GM21447 (cell line): ENCODE measurements around the gene PHTF2.
"Not testable (repeated sequence)": the region's sequence is repeated elsewhere in the genome, so short reads cannot be mapped to it uniquely, and the experiment has no call there.

Source experiments
- ATAC-seq: cut with Tn5 transposase; IDR thresholded peaks from one replicate; pipeline ENCODE4 v1.9.1; 2021; ENCODE audit not compliant: unreplicated experiment

The PHTF2 gene

DNA sequence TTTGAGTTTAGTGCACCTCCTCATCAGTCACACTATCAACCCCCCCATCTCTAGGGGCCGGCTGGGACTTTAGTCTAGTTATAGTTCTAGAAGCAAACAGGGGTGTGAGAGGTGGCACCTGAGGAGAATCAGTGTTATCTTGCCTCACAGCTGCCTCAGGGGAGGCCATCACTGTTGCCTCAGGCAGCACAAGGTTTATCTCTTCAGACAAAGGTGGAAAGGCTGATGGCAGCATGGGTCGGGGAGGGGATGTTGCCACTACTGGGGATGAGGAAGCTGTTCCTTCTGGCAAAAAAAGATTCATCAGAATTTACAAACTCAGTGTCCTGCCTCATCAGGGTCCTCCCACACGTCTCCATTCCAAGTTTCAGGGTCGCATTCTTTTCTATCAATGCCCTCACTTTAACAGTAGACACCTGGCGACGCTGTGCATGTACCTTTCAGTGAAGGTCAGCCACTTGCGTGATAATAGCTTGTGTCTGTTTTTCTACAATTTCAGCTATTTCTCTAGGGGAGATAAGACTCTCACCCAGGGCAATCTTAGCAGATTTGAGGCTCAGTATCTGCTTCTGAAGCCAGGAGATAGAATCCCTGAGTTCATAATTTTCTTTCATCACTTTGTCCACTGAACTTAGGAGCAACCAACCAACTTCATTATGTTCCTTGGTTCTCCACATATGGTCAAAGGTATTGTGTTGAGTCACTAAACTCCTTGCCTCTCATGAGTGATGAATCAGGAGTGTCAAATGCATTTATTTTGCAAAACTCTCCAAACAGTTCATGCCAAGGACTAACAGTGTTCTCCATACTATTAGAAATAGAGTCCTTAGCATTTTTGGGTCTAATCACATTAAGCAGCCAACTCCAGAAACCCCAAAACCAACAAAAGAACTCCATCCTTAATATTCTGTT, 75.1 kb downstream of the PHTF2 start:
- ATAC-seq = not testable (repeated sequence)

DNA sequence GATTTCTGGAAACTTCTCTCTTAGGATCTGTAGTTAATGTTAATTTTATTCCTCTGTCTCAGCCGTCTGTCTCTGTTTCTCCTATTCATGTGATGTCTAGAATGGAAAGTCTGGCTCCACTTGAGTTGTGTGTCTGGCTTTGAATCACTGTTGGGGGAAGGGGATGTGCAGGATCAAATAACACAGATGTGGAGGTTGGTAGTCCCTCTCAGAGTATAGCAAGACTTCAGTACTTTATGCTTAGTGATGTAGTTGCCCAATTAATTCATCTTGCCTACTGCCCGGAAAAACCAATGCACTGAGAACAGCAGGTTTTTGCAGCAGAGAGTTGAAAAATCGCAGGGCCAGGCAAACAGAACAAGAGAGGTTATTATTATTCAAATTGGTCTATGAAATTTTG, 79.2 kb downstream of the PHTF2 start:
- no peak for ATAC-seq

DNA sequence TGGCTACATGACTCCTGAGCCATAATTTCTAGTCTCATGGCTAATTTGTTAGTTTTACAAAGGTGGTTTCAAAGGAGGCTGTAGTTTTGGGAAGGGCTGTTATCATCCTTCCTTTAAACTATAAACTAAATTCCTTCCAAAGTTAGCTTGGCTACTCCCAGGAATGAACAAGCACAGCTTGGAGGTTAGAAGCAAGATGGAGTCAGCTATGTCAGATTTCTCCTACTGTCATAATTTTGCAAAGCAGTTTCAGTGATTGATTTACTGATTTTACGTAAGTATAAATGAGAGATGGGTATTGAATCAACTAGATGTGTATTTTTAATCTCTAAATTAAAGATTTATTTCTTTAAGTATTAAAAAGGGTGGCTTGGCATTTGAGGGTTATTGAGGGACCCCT, 79.9 kb downstream of the PHTF2 start:
- ATAC-seq = no peak

DNA sequence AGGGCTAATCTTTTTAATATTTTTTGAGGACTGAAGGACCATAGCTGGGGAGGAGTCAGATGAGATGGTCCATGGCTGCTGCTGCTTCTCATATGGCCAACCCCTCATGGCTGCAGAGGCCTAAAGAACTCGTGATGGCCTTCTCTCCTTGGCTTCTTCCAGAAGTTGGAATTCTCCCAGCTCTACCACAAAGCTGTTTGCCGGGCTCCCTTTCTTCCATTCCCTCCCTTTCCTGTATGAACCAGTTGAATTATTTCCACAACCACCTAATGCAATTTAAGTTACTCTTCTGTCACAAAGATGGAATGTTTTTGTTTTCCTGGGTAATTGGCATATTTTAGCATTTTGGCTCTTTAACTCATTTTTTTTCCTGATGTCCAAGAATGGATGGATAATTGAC, 80.7 kb downstream of the PHTF2 start:
- no peak for ATAC-seq

DNA sequence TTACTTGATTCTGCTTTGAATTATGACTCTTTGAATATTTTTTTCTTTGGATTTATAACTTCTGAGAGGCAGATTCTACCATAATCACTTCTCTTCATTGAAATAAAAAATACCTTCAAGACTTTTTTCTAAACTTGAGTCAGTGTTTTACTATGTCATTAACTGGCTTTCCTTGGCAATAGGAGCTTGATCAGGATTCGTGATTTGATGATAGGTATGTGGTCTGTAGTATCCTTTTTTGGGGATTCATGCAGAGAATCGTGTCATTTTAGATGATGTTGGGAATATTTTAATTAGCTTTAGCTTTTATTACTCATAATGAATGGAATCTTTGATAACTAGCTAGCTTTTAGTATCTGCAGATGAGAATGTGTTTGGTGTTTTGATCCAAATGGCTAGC, 83.3 kb downstream of the PHTF2 start:
- ATAC-seq = no peak

DNA sequence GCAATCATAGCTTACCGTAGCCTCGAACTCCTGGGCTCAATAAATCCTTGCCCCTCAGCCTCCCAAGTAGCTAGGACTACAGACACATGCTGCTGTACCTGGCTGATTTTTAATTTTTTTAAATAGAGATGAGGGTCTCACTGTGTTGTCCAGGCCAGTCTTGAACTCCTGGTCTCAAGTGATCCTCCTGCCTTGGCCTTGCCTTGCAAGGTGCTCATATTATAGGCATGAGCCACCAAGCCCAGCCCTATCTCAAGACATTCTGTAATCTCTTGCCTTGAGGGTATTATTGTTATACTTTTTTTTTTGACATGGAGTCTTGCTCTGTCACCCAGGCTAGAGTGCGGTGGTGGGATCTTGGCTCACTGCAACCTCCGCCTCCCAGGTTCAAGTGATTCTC, 86.6 kb downstream of the PHTF2 start:
- no peak for ATAC-seq

DNA sequence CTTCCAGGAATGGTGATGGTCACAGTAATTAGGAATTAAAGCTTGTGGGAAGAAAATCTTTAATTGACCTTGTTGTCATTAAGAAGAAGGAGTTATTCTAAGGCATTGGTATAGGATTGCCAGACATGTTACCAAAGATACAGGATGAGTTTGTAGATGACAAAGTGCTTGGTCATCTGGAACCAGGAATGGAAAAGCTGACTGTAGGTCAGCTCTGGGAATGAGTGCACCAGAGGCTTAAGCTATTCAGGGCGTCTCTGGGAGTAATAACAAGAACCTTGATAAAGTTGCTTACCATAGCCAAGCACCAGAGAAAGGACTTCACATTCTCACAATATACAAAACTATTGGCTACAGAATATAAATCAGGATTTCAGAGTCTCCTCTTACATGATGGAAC, 89.0 kb downstream of the PHTF2 start:
- ATAC-seq = no peak

DNA sequence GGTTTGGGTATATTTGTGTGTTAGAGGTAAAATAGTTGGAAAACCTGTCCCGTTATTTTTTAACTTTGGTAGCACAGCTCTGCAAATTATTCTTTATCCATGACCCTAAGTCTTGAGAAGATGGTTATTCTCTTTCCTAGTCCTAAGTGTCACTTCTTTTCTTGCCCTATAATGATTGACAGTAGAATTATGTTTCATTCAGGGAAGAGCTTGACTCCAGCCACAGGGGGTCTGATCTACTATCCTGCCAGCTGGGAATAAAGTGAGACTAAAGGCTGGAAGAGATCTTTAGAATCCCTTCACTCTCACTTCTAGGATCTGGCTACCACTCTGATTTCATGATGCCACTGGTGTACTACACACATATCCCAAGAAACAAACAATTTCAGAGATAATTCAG, 90.4 kb downstream of the PHTF2 start:
- ATAC-seq = no peak

DNA sequence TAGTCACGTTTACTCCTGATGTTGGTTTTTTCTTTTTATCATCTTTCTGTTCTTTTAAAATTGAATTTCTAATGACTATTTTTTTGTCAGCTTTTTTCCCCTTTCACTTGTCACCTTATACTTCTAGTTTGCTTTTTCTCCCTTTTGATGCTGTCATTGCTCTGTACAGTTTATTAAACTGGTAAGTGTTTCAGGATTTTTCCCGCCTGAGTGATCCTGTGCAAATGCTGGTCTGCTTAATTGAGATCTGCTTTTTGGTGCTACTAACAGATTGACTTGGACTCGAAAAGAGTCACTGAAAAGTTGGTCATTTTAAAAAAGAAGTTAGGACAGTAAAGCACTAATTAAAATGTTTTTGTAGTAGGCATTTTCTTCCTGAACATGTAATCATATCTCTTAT, 95.2 kb downstream of the PHTF2 start:
- ATAC-seq = no peak

DNA sequence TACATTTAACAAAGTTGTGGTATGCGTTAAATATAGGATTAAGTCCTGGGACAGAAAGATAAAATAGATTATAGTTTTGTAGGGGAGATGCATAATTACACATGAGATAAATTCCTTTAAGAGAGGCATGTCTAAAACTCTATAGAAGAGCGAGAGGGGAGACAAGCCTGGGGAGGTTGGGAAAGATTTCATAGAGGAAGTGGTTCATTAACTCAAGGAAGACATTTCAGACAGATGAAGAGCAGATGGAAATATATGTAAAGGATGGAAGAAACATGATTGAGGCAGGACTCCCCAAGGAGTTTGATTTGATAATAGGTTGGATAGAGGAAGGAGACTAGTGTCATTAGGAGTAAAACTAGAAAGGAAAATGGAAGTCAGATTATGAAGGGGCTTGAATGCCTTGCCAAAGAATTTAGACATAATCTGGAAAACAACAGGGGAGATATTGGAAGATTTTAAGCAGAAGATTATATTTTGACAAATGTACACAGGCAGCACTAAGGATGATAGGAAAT, 96.1 kb downstream of the PHTF2 start:
- no peak for ATAC-seq

DNA sequence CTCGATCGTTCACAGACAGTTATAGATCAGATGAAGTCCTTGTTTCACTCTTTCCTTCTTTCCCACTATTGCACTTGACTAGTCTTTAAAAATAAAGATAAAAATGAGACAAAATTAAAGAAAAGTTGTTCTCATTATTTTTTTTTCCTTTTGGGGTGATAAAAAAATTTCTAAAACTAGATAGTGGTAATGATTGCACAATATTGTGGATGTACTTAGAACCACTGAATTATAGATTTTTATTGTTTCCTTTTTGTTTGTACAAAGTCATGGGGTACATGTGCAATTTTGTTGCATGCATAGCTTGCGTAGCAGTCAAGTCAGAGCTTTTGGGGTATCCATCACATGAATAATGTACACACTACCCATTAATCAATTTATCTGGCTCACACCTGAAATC, 97.3 kb downstream of the PHTF2 start:
- ATAC-seq = no peak

DNA sequence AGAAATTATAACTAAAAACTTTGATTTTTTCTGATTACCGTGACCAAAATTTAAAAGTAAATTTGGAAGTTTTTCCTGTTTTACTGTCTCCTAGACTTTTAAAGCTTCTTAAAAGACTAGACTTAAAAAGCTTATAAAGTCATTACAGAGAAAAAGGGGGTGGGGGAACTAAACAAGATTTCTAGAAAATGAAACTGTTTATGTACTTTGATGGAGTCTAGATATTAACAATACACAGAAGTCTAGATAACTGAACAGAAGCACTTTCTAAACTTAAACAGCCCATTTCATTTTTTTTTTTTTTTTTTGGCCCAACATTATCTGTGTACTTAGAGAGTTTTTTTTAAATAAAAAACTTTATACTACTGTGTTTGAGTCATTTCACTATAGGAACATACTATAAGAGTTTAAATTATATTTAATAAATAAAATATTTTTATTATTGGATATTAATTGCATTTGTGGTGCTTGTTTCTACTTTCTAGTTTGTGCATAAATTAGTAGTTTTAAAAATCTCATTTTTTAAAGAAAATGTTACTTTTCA, 98.5 kb downstream of the PHTF2 start:
- ATAC-seq = no peak

DNA sequence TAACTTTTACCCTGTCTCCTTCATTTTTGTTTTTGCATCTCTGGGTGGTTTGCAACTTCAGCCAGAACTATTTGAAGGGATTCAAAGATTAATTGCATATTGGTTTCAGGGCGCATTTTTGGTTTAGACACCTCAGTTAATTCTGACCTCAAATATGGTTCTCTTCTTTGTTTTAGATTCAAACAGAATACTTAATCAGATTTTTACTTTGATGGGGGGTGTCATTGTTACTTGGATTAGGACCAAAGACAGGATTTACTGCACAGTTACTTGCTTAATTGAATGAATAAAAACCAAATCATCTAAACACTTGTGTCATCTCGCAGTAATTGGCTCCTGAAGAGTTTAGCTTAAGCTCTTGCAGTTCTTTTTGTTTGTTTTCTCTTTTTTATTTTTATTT, 100.9 kb downstream of the PHTF2 start:
- ATAC-seq = no peak

DNA sequence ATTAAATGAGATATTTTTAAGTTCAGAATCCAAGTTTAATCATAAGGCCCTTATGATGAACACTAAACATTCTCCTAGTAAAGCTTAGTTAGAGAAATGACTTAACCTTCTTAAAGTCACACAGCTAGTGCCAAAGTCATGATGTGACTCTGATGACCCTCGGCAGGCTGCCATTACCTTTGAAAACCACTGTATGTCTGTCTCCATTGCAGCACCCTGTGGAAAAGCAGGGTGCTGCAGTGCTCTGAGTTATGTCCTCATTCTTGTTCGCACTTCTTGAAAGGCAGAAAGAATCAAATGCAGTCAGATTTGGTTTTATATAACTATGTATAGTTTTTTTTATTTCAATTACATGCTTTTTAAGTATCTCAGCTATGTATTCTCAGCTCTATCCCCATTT, 105.0 kb downstream of the PHTF2 start:
- no peak for ATAC-seq

DNA sequence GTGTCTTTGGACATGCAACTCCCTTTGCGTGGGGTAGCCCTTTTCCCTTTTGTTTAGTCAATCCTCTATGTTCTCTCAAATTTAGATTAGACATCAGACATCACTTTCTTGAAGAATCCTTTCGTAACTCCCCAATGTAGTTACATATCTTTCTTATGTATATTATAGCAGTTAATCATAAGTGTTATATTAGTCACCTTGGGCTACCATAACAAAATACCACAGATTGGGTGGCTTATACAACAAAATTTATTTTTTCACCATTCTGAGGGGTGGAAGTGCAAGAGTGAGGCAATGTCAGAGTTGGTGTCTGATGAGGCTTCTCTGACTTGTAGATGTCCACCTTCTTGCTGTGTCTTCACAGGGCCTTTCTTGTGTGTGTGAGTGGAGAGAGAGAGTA, 105.7 kb downstream of the PHTF2 start:
- no peak for ATAC-seq

DNA sequence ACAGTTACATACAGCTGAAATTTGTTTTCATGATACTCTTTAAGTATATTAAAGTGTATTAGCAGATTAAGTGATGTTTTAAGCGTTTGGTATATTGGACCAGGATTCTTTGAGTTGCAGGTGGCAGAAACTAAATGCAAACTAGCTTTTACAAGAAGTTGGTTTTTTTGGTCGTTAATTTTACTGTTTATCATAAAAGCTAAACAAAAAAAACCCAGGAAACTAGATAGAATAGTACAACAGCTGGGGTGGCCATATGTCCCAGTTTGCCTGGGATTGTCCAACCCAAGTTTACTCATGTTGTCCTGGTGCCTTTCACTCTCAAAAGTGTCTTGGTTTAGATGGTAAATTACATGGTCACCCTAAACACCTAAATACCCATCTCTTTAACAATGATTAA, 108.7 kb downstream of the PHTF2 start:
- ATAC-seq = no peak

DNA sequence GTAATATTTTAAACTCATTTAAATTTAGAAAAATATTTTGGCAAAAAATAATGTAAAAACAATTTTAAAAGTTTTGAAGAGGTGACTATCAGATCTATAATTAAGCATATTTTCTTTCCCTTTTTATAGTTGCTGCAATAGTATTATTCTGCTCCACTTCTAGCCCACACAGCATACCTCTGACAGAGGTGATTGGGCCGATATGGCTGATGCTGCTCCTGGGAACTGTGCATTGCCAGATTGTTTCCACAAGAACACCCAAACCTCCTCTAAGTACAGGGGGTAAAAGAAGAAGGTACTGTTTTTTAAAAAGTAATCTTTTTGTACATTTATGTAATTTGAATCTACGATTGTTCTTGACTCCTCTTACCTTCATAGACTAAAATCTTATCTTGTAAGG, 110.1 kb downstream of the PHTF2 start:
- no peak for ATAC-seq

DNA sequence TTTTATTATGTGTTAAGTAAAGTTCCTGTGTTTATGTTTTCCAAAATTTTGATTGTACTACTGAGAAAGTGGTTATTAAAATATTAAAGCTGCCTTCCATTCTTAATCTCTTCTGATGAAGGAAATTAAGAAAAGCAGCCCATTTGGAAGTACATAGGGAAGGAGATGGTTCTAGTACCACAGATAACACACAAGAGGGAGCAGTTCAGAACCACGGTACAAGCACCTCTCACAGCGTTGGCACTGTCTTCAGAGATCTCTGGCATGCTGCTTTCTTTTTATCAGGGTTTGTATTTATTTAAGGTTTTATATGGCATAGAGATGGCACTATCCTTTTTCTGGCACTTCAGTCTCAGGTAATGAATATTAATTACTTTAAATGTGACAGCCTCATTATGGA, 111.6 kb downstream of the PHTF2 start:
- ATAC-seq = no peak

DNA sequence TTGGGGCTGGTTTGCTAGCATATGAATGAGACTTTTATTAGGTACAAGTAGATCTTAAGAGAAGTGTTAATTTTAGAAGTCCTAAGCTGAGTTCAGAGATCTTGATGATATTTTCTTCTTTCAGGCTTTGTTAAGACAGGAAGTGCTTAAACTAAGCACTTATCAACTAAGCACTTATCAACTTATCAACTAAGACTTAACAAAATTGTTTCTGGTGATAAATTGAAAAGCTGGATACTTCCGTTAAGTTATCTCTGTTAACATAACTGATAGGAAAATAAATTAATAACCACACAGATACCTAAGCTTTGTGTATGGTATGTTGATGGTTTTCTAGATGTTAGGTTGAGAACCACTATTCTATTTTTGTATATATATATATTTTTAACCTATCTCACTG, 113.7 kb downstream of the PHTF2 start:
- ATAC-seq = no peak

DNA sequence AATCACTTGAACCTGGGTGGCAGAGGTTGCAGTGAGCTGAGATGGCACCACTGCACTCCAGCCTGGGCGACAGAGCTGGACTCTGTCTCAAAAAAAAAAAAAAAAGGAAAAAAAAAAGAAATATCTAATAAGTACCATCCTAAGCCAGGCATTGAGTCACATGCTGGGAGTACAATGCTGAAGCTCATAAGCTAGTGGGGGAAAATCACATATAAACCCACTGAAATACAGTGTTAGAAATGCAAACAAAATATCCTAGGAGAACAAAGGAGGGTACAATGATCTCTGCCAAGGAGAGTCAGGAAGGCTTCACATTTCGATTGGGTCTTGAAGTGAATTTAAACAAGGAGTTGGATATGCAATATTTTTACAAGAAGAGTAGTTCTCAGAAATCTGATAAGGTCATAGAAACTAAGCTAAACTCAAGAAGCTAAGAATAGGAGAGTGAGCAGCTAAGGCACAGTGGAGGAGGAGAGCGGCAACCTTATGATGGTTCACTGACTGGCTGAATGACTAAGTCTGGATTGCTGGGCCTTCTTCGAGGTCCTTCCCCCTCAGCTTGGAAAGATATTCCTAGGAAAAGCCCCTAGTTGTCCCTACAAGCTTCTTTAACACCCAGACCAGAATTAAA, 115.5 kb downstream of the PHTF2 start:
- no peak for ATAC-seq

DNA sequence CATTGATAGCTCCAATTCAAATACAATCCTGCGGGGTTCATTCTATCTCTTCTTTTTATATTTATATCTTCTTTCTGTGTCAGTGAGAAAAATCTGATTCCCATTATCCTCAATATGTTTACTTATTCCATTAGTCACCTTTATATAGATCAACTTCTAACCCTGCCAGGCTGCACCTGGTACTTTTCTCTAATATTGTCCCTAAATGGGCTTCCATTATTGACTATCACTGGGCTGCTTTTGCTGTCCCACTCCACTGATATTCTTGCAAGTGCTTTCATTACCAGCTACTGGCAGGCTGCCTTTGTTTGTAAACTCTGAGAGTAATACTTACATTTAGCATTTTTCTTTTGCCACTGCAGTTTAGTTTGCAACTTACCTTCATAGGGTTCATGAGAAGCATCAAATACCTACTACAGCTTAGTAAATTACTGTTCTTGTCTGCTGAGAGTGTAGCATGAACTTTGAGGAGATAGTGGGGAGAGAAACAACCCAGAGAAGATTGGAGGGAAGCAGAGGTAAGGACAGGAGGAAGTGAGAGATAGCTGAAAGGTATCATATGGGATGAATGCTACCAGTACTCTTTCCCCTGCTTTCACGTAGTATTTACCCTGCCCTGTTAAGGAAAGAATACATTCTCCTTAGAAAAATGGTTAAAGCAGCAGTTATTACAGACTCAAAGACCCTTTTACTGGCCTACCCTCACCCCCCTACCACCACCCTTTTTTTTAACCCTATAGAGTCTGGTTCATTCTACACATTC, 119.1 kb downstream of the PHTF2 start:
- no peak for ATAC-seq
